ENCODE results near the gene PTPRM. TPM values are rescaled to one million over a fixed set of nuclear protein-coding genes. Genes with fewer than 3 reads are reported as not detected.

The PTPRM gene
- total RNA-seq, 1 donor from 2014 or later: 257 TPM

DNA sequence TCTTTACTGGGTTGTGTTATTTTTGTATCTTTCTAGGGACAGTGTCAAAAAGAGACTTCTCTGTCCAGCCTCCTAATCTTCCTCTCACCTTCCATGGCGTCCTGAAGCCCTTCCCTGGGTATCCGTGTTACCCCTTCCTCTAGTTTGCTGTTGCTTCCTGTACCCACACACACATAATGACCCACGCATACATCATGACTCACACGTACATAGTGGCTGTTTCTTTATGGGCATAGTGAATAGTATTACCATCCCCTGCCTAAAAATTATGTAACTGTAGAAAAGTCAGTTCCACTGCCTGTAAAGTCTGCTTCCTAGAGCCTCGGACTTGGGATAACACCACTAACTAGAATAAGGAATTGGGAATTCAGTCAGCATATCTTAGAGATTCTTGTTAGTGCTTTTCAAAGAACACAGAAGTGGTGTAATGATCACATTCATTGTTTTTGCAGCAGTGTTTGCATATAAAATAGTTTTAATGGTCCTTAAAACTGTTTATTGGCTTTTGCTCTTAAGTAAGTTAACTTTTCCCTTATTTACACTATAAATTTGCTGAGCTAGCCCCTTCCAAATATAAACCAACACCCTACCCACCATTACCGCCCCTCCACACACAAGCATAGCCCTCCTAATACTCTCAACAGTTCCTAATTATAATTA is 733.8 kb downstream of the PTPRM start:
- Histone ChIP-seq H3K9me3 (no peaks in the 10 kb centered on the region), H3K4me3 (no peak overlapping the region), H3K4me1 (no peaks in the 10 kb centered on the region), H3K27ac (no peak overlapping the region), H3K36me3 (peaks cover 0 to 22% of the 10 kb centered on the region in 2 donors), H3K27me3 (no peaks in the 10 kb centered on the region)
- no peak for DNase-seq (ENCODE audit: low spot score in 2 of 2)
- TF ChIP-seq, protein P1, sequence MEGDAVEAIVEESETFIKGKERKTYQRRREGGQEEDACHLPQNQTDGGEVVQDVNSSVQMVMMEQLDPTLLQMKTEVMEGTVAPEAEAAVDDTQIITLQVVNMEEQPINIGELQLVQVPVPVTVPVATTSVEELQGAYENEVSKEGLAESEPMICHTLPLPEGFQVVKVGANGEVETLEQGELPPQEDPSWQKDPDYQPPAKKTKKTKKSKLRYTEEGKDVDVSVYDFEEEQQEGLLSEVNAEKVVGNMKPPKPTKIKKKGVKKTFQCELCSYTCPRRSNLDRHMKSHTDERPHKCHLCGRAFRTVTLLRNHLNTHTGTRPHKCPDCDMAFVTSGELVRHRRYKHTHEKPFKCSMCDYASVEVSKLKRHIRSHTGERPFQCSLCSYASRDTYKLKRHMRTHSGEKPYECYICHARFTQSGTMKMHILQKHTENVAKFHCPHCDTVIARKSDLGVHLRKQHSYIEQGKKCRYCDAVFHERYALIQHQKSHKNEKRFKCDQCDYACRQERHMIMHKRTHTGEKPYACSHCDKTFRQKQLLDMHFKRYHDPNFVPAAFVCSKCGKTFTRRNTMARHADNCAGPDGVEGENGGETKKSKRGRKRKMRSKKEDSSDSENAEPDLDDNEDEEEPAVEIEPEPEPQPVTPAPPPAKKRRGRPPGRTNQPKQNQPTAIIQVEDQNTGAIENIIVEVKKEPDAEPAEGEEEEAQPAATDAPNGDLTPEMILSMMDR (IDR thresholded peaks at IDR 0.05): no peak
- intact Hi-C loops (cut with DNase I): no loop called here

DNA sequence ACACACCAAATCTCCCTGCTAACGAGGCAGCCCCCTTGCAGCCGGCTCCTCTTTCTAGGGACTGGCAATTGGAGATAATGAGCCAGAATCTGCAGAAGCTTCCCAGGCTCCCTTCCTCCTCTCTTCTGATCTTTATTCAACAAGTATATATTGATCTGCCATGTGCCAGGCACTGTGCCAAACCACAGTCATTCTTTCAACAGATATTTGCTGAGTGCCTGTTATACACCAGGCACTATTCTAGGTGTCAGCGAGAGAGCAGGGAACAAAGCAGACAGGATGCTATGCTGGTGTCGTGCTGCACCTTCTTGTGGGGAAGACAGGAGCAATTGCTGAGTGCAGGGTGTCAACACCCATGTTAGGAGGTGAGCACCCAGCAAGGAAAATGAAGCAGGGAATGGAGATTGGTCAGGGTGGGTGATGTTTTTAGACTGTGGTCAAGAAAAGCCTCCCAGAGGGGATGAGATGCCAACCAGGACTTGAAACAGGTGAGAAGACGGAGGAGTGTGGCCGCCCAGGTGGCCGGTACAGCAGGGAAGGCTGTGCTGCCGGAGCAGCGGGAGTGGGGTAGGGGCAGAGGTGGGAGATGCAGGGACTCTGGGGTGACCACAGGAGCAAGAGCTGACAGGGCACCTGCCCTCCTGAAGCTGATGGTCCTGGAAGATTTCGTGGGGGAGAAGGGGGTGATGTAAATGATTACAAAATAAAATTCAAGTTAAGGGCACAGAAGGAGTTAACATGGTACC is 734.5 kb downstream of the PTPRM start:
- no peaks in the 10 kb centered on the region for H3K4me1 ChIP-seq
- TF ChIP-seq, protein P1 (IDR thresholded peaks at IDR 0.05): no peak
- intact Hi-C loops (cut with DNase I): no loop called here
- peaks cover 0 to 19% of the 10 kb centered on the region in 2 donors for H3K36me3 ChIP-seq
- no peak overlapping the region for H3K27ac ChIP-seq
- H3K9me3 ChIP-seq: no peaks in the 10 kb centered on the region
- no peaks in the 10 kb centered on the region for H3K27me3 ChIP-seq
- H3K4me3 ChIP-seq: no peak overlapping the region
- no peak for DNase-seq (ENCODE audit: low spot score in 2 of 2)

DNA sequence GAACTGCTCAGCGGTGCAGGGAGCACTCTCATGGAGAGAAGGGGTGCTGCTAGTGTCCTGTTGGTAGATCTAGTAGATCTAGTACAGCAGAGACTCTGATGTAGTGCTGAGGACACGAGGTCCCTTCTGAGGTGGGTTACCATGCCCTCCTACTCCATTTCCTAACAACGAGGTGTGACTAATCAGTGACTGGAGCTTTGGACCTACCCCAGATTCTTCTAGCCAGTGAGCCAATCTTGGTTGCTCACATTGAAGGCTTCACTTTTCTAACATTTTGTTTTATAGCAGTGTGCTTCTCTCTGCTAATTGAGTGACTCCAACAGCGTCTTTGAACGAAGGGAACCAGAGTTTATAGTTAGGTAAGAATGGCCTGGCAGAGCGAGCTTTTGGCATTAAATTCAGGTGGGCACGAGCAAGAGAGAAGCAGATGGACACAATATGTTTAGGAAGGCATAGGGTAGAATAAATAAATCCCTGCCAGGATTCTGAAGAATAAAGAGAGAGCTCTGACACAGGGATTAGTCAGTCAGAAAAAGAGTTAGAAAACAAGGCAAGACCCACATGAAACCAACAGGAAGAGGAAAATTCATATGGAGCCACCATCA is 736.1 kb downstream of the PTPRM start:
- H3K4me3 ChIP-seq: no peak overlapping the region
- peaks cover 0 to 4% of the 10 kb centered on the region in 2 donors for H3K36me3 ChIP-seq
- H3K27ac ChIP-seq: no peak overlapping the region
- intact Hi-C loops (cut with DNase I): no loop called here
- TF ChIP-seq, protein P1 (IDR thresholded peaks at IDR 0.05): no peak
- H3K9me3 ChIP-seq: no peaks in the 10 kb centered on the region
- H3K4me1 ChIP-seq: no peaks in the 10 kb centered on the region
- H3K27me3 ChIP-seq: no peaks in the 10 kb centered on the region
- DNase-seq (ENCODE audit: low spot score in 2 of 2): no peak

DNA sequence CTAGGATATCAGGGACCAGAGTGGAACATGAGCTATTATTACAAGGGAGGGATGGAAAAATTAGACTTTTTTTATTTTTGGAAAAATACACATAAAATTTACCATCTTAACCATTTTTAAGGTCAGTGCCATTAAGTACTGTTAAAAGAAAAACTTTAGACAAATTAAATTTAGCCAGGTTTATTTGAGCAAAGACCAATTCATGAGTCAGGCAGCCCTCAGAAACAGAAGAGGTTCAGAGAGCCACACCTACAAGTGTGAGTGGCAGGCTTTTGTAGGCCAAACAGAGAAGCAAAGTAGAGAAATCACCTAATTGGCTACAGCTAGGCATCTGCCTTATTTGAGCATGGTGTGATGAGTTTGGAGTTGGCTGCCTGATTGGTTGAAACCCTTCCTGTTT is 740.8 kb downstream of the PTPRM start:
- H3K4me3 ChIP-seq: no peak overlapping the region
- DNase-seq (ENCODE audit: low spot score in 2 of 2): no peak
- TF ChIP-seq, protein P1 (IDR thresholded peaks at IDR 0.05): no peak
- H3K27ac ChIP-seq: no peak overlapping the region
- no peaks in the 10 kb centered on the region for H3K36me3 ChIP-seq
- no peaks in the 10 kb centered on the region for H3K9me3 ChIP-seq
- H3K4me1 ChIP-seq: no peaks in the 10 kb centered on the region
- intact Hi-C loops (cut with DNase I): no loop called here
- H3K27me3 ChIP-seq: no peaks in the 10 kb centered on the region

DNA sequence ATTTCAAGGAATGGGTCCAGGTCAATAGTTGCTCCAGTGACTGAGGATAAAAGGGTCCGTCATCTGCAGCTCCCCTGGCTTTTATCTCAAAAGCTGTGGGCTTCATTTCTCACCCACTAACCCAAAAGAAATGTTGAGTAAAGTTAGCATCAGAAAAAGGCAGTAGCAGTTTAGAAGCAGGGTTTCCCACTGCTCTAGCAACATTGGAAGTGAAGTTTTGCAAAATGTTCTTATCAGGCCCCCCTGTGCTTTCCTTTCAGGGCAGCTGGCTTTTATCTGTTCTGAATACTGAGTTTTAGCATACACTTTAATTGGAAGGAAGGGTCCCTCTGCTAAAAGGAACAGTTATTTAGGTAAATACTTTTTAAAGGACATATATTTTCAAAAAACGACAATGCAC is 745.9 kb downstream of the PTPRM start:
- Histone ChIP-seq H3K4me1 (no peaks in the 10 kb centered on the region), H3K36me3 (peaks cover 0 to 4% of the 10 kb centered on the region in 2 donors), H3K9me3 (no peaks in the 10 kb centered on the region), H3K27ac (no peak overlapping the region), H3K27me3 (no peaks in the 10 kb centered on the region), H3K4me3 (no peak overlapping the region)
- DNase-seq (ENCODE audit: low spot score in 2 of 2): no peak
- intact Hi-C loops (cut with DNase I): no loop called here
- TF ChIP-seq, protein P1 (IDR thresholded peaks at IDR 0.05): no peak

All from ascending aorta (tissue), 2 donors.